K562 (cell line): ENCODE results near the gene LTBP1. TPM values are rescaled to one million over a fixed set of nuclear protein-coding genes. Genes with fewer than 3 reads are reported as not detected.

Experiments used
- ATAC-seq: fragments of 200-7000 bp; cut with Tn5 transposase; 3 replicates; pipeline ENCODE4 v1.9.1; 2020; ENCODE audit warnings: moderate library complexity
- BruUV-seq: library from RNA; stranded (reverse); fragments of 400-500 nt; replicated peaks from 2 replicates; lab custom pipeline; 2021; lab: Mats Ljungman, UMichigan
- CTCF ChIA-PET: fragments of 300-600 bp; formaldehyde crosslinking; extraction: SDS; loops from one replicate; lab custom pipeline; 2021; ENCODE audit warnings: low intra/inter-chr PET ratio; lab: Yijun Ruan, JAX
- POLR2A ChIA-PET: fragments of 300-600, 350-650 bp; sonication (Branson Sonifier 250); formaldehyde crosslinking; extraction: SDS; loops from one replicate; lab custom pipeline; 2021; ENCODE audit warnings: antibody characterized with exemption, inconsistent platforms; lab: Yijun Ruan, JAX
- DNase-seq, 4 experiments: peaks; one replicate each; pipeline versions ENCODE4 v3.0.0 to v3.0.0-alpha.2; 2011 to 2018; ENCODE audit warnings: low spot score in 3 of 4, mixed read lengths in 3 of 4; ENCODE audit errors: extremely low read depth in 1 of 4
- FAIRE-seq: peaks from 2 replicates; lab custom pipeline; 2011; peaks lifted over from hg19 to GRCh38; lab: Jason Lieb, UNC
- H2AFZ ChIP-seq: 2 replicates; pipeline ENCODE4 v1.6.0; 2011; ENCODE audit warnings: low read depth, low read length, control low read depth, inconsistent platforms
- H3K27ac ChIP-seq: fragments of 200-600 bp; 3 replicates; pipeline ENCODE4 v1.8.0; 2011; ENCODE audit warnings: low read depth, mild to moderate bottlenecking, control low read depth, inconsistent platforms, low read length, moderate library complexity, mixed read lengths; ENCODE audit errors: extremely low read depth
- H3K27me3 ChIP-seq, 2 experiments: fragments of 300-600 bp in 1 of 2; 2 replicates in 1 of 2; 3 replicates in 1 of 2; pipeline versions ENCODE4 v1.6.0 to v1.8.0; 2011; ENCODE audit warnings: inconsistent platforms in 2 of 2, low read length in 2 of 2, mild to moderate bottlenecking in 1 of 2, mixed read lengths in 1 of 2, moderate library complexity in 1 of 2; ENCODE audit not compliant: control insufficient read depth in 2 of 2, insufficient read depth in 2 of 2
- H3K36me3 ChIP-seq: fragments of 300-600 bp; 3 replicates; pipeline ENCODE4 v1.8.0; 2011; ENCODE audit warnings: mild to moderate bottlenecking, low read length, inconsistent platforms; ENCODE audit not compliant: control insufficient read depth, insufficient read depth
- H3K4me1 ChIP-seq, 2 experiments: fragments of 200-600 bp in 1 of 2; replicated peaks in 1 of 2; 2 replicates in 1 of 2; 3 replicates in 1 of 2; pipeline versions ENCODE4 v1.5.1 to v1.8.0; 2011; ENCODE audit warnings: inconsistent platforms in 2 of 2, low read length in 2 of 2, mild to moderate bottlenecking in 1 of 2, mixed read lengths in 1 of 2, moderate library complexity in 1 of 2; ENCODE audit not compliant: control insufficient read depth in 2 of 2, insufficient read depth in 2 of 2
- H3K4me2 ChIP-seq: 2 replicates; pipeline ENCODE4 v1.6.1; 2011; ENCODE audit warnings: low read length, control low read depth, inconsistent platforms, mixed read lengths; ENCODE audit not compliant: insufficient read depth
- H3K4me3 ChIP-seq: fragments of 200-600 bp; sonication (generic), shearing (Covaris generic); 2 replicates; pipeline ENCODE4 v1.5.1; 2016; ENCODE audit warnings: control low read depth, inconsistent platforms
- H3K79me2 ChIP-seq: fragments of 200-600 bp; 3 replicates; pipeline ENCODE4 v1.8.0; 2011; ENCODE audit warnings: low read length, inconsistent platforms; ENCODE audit not compliant: control insufficient read depth, insufficient read depth
- H3K9ac ChIP-seq, 2 experiments: 2 replicates each; pipeline versions ENCODE4 v1.6.0 to v1.6.1; 2011; ENCODE audit warnings: low read depth in 2 of 2, low read length in 2 of 2, control low read depth in 1 of 2, inconsistent platforms in 1 of 2, mild to moderate bottlenecking in 1 of 2, mixed read lengths in 1 of 2; ENCODE audit not compliant: insufficient read depth in 1 of 2
- H3K9me1 ChIP-seq: one replicate; pipeline ENCODE4 v1.6.0; 2011; ENCODE audit warnings: inconsistent platforms, mild to moderate bottlenecking, low read length, moderate library complexity; ENCODE audit not compliant: control insufficient read depth, insufficient read depth
- H3K9me3 ChIP-seq: replicated peaks from 2 replicates; pipeline ENCODE4 v1.5.1; 2011; ENCODE audit warnings: low read depth, low read length, inconsistent platforms; ENCODE audit not compliant: control insufficient read depth, insufficient read depth
- H4K20me1 ChIP-seq: replicated peaks from 2 replicates; pipeline ENCODE4 v1.6.1; 2011; ENCODE audit warnings: low read length, inconsistent platforms, mixed read lengths; ENCODE audit not compliant: control insufficient read depth, insufficient read depth
- CLOCK ChIP-seq: fragments of 250-450 bp; sonication (Bioruptor Pico); IDR thresholded peaks from 2 replicates; pipeline ENCODE4 v1.4.0; 2020; ENCODE audit warnings: mild to moderate bottlenecking, moderate library complexity, borderline replicate concordance
- GABPA ChIP-seq: fragments of 200-800 bp; sonication (Bioruptor generic); conservative IDR thresholded peaks from 2 replicates; pipeline ENCODE4 v1.6.1; 2016; ENCODE audit warnings: low read depth, missing genetic modification characterization, missing compliant biosample characterization
- HMGN3 ChIP-seq: IDR thresholded peaks from 2 replicates; pipeline ENCODE4 v1.6.1; 2011; ENCODE audit warnings: borderline replicate concordance, low read depth, mild to moderate bottlenecking, mixed read lengths, low read length; ENCODE audit not compliant: insufficient read length; ENCODE audit errors: extremely low read depth
- NR2F6 ChIP-seq: fragments of 450-650 bp; formaldehyde crosslinking; IDR thresholded peaks from 2 replicates; pipeline ENCODE4 v1.4.0; 2020; ENCODE audit warnings: mild to moderate bottlenecking
- POLR2G ChIP-seq: fragments of 200-400 bp; formaldehyde crosslinking; IDR thresholded peaks from 2 replicates; pipeline ENCODE4 v1.6.1; 2017; ENCODE audit warnings: low read depth, mild to moderate bottlenecking, antibody characterized with exemption, low read length, moderate library complexity
- RBM39 ChIP-seq: fragments of 200-400 bp; formaldehyde crosslinking; optimal IDR thresholded peaks from 2 replicates; pipeline ENCODE3; 2018; ENCODE audit warnings: low read depth, low read length
- SLC30A9 ChIP-seq: fragments of 250-450 bp; sonication (Bioruptor Pico); IDR thresholded peaks from 2 replicates; pipeline ENCODE4 v1.8.0; 2022; ENCODE audit warnings: mild to moderate bottlenecking, moderate library complexity
- YBX1 ChIP-seq: fragments of 450-650 bp; IDR thresholded peaks from 2 replicates; pipeline ENCODE4 v1.7.1; 2016; ENCODE audit warnings: mild to moderate bottlenecking
- ZFP91 ChIP-seq: sonication (generic); formaldehyde crosslinking; IDR thresholded peaks from 2 replicates; pipeline ENCODE4 v1.8.0; 2022; ENCODE audit warnings: mild to moderate bottlenecking, missing genetic modification reagents
- ZNF140 ChIP-seq: fragments of 250-450 bp; sonication (Bioruptor Pico); IDR thresholded peaks from 2 replicates; pipeline ENCODE4 v1.8.0; 2021; ENCODE audit warnings: moderate library complexity, mild to moderate bottlenecking, inconsistent platforms
- ZNF609 ChIP-seq: sonication (generic); formaldehyde crosslinking; IDR thresholded peaks from 2 replicates; pipeline ENCODE4 v1.8.1; 2023; ENCODE audit warnings: missing genetic modification reagents, mild to moderate bottlenecking, borderline replicate concordance
- ZNF707 ChIP-seq: fragments of 250-450 bp; sonication (Bioruptor Pico); conservative IDR thresholded peaks from 2 replicates; pipeline ENCODE4 v1.8.0; 2022; ENCODE audit warnings: inconsistent platforms, mild to moderate bottlenecking, moderate library complexity
- in situ Hi-C: fragments of 300-500 bp; cut with MboI; formaldehyde crosslinking; loops from 4 replicates; pipeline ENCODE4 v1.15.0; 2018; ENCODE audit warnings: inconsistent platforms, mixed read lengths
- intact Hi-C: fragments of 100-400 bp; cut with micrococcal nuclease; formaldehyde crosslinking; loops from 2 replicates; pipeline ENCODE4 v1.14.2; 2022
- polyA plus RNA-seq, 8 experiments: library from polyadenylated mRNA; depleted of rRNA in 4 of 8; stranded (reverse) in 5 of 8; unstranded in 3 of 8; fragments of >200 nt; fragmentation: Nextera tagmentation in 2 of 8; fragmentation: Illumina TruSeq in 1 of 8; extraction: Ambion mirVana in 2 of 8; extraction: Trizol in 1 of 8; gene quantifications; 2 replicates each; pipeline versions ENCODE4 v1.2.1 to v1.2.3, GENCODE V29; 2011 to 2014; ENCODE audit warnings: inconsistent platforms in 1 of 8, missing spikeins in 1 of 8
- total RNA-seq, 7 experiments: library from RNA; depleted of rRNA in 6 of 7; stranded (reverse); fragments of >200 nt in 6 of 7; fragmentation: Illumina TruSeq in 2 of 7; extraction: Trizol in 2 of 7; gene quantifications; 2 replicates each; pipeline versions ENCODE4 v1.2.1 to v1.2.3, GENCODE V29; 2011 to 2021; ENCODE audit warnings: low replicate concordance in 1 of 7

The LTBP1 gene
- total and polyA plus RNA-seq, 9 of the 15 experiments (the other 6 are each of a cell fraction or from before 2014, with no cell fraction given), result 3.6 to 16.4 (median 8.5) TPM

- POLR2A ChIA-PET, result no interaction called here
- in situ Hi-C loops, result no loop called here
- TF ChIP-seq YBX1 (no peak), NR2F6 (CRISPR knock-in tag) (no peak), SLC30A9 (no peak), POLR2G (no peak), RBM39 (no peak), ZFP91 (CRISPR knock-in tag) (no peak), HMGN3 (no peak), ZNF707 (no peak), ZNF140 (CRISPR knock-in tag) (no peak), ZNF609 (no peak), CLOCK (CRISPR knock-in tag) (no peak), GABPA (tag) (no peak)
Measured at GRCh38 chr2:33314541-33314940, 367.8 kb downstream of the LTBP1 start.

More at GRCh38 chr2:33314541-33314940, 367.8 kb downstream of the LTBP1 start:
- Histone ChIP-seq H3K9me1 (no peaks in the 10 kb centered on the region), H3K4me3 (no peak overlapping the region), H2AFZ (no peak overlapping the region), H3K9me3 (no peaks in the 10 kb centered on the region), H3K27me3 (no peaks in the 10 kb centered on the region), H3K79me2 (no peaks in the 10 kb centered on the region), H3K9ac (no peak overlapping the region), H3K4me1 (no peaks in the 10 kb centered on the region), H4K20me1 (no peaks in the 10 kb centered on the region), H3K36me3 (no peaks in the 10 kb centered on the region), H3K27ac (no peak overlapping the region), H3K4me2 (no peak overlapping the region)
- CTCF ChIA-PET, result no interaction called here
- DNase-seq (no peak), FAIRE-seq (no peak), ATAC-seq (no peak)
- intact Hi-C loops, result no loop called here
- no TSS peak for BruUV-seq
